ENCODE results near the gene SLC39A5.

SLC39A5 gene

GRCh38 chr12:56229916-56230431 lies at the start of gene SLC39A5:
Gene SLC39A5, plus strand, starts transcription at chr12:56230051. Its CDS starts 1,224 bp downstream, at chr12:56231275.
- DNase-seq, result no peak

DNA sequence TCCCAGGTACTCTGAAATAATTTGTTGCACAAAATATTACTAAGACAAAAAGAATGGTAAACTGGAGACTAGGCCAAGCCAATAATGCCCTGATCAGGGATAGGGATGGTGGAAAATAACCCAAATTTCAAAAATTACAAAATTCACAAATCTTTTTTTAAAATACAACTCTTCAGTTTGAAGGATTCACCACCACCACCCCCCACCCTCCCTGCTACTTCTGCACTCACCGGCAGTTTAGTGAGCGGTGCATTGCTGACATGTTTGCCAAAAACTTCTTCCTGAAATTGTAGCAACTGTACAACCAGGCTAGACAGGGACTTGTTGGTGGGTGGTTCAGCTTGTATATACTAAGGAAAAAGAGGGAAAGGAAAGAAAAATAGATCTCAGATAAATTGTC lies 42.9 kb upstream of the SLC39A5 start:
- DNase-seq, result no peak

DNA sequence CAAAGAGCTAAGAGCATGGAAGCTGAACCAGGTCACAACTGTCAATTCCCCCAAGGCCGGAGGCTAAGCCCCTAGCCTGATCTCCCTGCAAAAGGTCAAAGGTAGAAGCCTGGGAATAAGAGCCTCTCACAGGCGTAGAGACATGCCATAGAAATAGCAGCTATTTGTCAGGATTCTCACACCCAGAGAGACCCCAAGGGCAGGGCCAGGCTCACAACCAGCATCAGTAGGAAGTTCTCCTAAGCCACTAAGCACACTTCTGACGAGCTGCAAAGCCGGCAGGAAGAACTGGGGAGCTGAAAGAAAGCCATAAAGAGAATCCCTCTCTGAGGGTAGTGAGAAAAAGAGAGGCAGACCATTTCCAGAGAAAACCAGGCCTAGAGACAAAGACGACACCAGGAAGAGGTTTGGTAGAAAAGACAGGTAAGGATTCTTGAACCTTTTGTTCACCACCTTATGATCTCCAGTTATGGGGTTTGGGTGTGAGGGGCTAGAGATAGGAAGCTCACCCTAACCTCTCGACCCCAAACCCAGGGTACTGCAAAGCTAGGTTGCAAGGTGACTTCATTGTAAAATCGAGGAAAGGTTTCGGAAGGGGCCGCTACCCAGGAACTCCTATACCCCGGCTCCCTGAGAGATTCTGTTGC lies 41.6 kb upstream of the SLC39A5 start:
- peak; percentile 69 for DNase-seq

DNA sequence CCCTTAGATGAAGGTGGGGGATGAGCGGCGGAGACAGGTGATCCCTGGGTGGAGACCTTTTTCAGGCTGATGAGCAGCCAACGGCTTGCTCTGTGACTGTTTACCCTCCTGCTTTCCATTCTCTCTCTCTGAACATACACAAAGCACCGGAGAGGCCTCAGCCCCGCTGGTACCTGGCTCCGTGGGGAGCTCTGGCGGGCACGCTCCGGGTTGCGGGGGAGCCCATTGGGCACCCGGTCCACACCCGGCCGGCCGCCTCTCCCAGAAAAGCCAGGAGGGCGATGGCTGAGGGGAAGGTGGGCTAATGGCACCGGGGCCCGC lies 41.1 kb upstream of the SLC39A5 start:
- no peak for DNase-seq

GRCh38 chr12:56189099-56189917 lies 40.5 kb upstream of the SLC39A5 start, which contains the start of gene SMARCC2:
Gene SMARCC2, minus strand, starts transcription at chr12:56189483. Its CDS starts 22 bp downstream, at chr12:56189461.
- DNase-seq, result peak; percentile 98

GRCh38 chr12:56189918-56190694 lies 39.7 kb upstream of the SLC39A5 start:
- peak; percentile 96 for DNase-seq

- DNase-seq, result no peak
Observed at GRCh38 chr12:56190695-56191155, 39.1 kb upstream of the SLC39A5 start.

DNA sequence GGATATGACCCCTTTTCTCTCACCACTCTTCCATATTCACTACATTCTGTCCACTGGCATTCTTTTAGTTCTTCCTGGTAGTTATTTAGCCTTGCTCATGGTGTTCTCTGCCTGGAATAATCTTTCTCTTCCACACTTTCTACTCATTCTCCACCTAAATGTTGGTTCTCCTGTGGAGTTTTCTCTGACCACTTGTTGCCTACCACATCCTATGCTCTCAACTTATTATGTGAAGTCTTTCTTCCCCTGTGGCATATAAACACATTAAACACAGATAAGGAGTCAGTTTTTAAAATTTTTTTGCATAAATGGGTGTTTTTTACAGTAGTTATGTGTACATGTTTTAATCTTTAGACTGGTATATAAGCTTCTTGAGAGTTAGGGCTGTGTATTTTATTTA lies 37.3 kb upstream of the SLC39A5 start:
- DNase-seq, result no peak

DNA sequence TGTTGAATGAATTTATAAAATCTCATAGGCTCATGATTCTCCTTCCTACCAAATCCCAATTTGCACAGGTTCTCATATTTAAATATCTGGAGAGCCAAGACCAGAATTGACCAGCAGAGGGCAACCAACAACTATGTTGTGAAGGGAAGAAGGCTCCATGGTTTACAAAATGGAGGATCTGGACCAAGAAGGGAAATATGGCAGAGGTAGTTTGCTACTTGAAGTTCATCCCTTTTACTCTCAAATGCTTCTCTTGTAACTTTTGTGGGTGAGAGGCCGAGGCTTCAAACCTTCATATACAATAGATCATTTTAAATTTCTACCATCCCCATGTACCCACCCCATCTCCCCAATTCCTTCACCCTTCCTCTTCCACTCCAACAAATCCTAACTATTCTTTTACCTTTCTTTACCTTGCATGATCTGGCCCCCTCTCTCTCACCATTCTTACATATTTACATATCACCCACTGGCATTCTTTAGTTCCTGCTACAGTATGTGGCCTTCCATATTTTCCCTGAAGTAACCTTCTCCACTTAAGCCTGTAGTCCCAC lies 36.7 kb upstream of the SLC39A5 start:
- peak; percentile 83 for DNase-seq

- DNase-seq, result peak; percentile 85
Observed at GRCh38 chr12:56196818-56197550, 32.9 kb upstream of the SLC39A5 start.

DNA sequence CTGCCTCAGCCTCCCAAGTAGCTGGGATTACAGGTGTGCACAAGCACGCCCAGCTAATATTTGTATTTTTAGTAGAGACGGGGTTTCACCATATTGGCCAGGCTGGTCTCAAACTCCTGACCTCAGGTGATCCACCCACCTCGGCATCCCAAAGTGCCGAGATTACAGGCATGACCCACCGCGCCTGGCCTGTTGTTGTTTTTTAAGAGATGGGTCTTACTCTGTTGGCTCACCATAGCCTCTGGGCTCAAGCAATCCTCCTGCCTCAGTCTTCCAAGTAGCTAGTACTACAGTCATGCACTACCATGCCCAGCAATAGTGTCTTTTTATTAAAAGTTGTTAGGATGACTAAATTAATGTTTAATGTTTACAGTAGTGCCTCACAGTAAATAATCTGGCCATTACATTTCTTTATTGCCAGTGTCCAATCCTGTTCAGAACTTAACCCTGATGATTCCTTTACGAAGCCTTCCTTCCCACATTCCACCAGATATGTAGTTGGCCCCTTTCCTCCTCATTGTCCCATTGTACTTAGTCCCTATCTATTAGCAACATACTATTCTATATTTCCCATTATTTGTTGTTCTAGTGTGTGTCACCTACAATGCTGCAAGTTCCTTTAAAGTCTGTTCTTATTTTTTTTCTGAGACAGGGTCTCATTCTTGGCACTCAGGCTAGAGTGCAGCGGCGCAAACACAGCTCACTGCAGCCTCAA lies 31.8 kb upstream of the SLC39A5 start:
- DNase-seq, result no peak

GRCh38 chr12:56198836-56199235 lies 31.0 kb upstream of the SLC39A5 start:
- no peak for DNase-seq

- no peak for DNase-seq
Observed at GRCh38 chr12:56202366-56202765, 27.5 kb upstream of the SLC39A5 start.

DNA sequence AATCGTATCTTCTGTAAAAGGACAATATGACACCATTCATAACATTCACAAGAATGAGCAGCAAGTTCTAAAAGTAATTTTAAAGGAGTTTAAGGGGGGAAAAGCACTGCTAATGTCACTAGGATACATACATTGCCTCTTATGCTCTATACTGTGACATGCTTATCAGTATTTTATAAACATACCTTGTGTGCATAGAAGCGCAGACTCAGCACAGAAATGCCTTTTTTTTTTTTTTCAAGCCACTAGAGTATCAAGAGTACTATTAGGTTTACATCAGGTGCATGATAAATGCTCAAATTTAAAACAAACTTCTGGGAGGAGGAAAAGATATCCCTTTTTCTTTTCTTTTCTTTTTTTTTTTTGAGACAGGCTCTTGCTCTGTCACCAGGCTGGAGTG lies 27.0 kb upstream of the SLC39A5 start:
- DNase-seq, result no peak

DNA sequence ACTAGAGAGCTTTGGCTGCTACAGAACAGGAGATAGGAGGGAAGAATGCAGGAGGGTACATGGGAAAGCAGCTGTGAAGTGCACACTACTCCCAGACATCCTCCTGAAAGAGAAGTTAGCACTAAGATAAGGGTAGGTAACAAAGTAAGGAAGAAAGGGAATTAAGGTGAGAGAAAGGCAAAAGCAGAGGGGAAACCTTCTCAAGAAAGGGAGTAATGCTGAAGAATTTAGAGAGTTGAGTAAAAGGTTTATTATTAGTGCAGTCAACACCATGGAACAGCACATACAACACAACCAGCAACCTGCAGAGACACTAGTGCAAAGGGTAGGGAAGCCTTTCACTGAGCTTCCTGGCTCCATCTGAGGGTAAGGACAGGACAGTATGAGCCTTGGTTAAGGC lies 25.6 kb upstream of the SLC39A5 start:
- no peak for DNase-seq

GRCh38 chr12:56205445-56205844 lies 24.4 kb upstream of the SLC39A5 start:
- no peak for DNase-seq

GRCh38 chr12:56206452-56207166 lies 23.2 kb upstream of the SLC39A5 start:
- DNase-seq, result peak; percentile 89

DNA sequence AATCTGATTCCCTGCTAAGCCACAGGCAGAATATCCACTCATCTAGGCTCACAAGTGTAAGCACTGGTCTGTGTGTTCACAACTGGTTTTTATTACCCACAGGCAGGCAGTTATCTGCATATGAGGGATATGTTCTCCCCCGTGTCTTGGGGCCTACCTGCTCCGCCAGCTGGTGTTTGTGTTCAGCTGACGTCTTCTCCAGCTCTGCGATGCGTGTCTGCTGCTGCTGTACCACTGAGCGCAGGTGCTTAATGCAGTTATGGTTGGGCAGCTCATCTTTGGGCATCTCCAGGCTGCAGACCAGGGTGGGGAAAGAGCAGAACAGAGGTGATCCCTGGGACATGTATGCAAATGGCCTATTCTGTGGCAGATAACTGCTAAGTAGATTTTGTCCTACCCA lies 21.8 kb upstream of the SLC39A5 start:
- DNase-seq, result no peak

GRCh38 chr12:56212361-56212760 lies 17.5 kb upstream of the SLC39A5 start:
- no peak for DNase-seq

DNA sequence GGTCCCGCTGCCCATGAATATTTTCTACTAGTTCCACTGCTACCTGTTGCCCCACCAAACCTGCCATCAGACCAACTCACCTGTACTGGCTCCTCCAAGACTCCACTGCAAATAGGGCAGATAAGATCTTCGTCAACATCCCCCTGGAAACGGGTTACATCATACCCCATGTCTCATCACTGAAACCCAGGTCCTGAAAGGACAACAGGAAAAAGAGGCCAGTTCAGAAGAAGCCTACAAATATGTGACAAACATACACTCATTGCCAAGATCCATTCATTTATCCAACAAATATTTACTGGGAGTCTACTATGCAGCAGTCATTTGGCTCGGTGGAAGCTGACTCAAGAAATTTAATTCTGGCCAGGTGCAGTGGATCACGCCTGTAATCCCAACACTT lies 16.0 kb upstream of the SLC39A5 start:
- no peak for DNase-seq

GRCh38 chr12:56216461-56216860 lies 13.4 kb upstream of the SLC39A5 start:
- DNase-seq, result no peak

Measured in islet precursor cell (in vitro differentiated cells).